HG03280 (cell line): ENCODE results near the gene ITPRID2.

Source experiments
- ATAC-seq: cut with Tn5 transposase; IDR thresholded peaks from one replicate; pipeline ENCODE4 v1.9.1; 2021; ENCODE audit warnings: mild to moderate bottlenecking, moderate library complexity; ENCODE audit not compliant: unreplicated experiment

The ITPRID2 gene

DNA sequence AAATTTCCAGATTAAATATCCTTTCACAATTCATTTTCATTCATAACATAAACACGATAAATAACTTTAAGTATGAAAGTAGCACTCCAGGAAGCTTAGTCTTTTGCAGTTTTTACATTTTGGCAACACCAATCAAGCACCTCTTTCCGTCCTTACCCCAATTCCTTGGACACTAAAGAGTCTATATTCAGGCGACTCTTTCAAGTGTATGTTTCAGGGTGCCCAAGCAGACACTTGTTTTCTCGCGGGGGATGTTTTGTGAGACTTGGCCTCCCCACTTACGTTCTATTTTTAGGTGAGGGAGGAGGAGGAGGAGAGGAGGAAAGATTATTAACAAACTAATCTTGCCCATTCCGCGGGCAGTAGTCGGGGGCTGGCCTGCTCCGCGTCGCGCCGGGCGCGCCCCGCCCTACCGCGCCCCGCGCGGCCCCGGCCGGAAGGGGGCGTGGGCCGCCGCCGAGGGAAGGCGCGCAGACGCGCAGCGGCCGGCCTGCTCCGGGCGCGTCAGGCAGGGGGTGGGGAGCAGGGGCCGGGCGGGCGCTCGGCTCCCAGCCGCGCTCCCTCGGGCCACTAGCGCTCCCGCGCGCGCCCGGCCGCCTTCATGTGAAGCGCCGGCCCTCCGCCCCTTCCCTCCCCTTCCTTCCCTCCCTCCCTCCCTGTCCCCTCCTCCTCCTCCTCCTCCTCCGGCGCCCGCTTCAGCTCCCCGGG, at the start of gene ITPRID2:
TSS of gene ITPRID2 (plus strand) at position 473 of the 708 bp plus-strand sequence. CDS start 337 bp downstream, outside the sequence.
- peak; percentile 89 for ATAC-seq

DNA sequence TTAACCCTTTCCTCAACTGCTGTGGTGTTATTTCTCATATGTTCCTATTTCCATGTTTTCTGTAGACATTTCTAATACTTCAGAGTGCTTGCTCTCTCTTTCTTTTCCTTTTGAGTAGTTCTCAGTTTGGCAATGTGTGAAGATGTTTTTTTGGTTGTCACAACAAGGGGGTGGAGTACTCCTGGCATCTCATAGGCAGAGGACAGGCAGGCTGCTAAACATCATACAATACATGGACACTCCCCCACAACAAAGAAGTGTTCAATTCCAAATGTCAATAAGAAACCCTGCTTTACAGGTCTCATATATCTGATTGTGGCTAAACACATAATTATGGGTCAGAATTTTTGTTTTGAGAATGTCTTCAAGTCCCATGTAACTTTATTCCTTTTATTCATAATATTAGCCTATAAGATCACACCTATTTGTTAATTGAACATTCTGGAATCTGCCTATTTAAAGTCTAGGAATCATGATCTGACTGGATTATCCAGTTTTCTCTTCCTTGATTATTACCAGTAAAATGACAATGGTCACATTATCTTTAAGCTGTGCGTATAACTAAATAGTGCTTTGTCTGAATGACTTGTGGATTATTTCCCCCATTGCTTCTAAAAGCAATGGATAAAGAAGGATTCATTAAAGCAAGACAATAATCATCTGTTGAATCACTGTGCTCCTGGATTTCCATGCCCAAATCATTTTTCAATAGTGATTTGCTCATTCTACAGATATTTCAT, 46.8 kb upstream of the ITPRID2 start:
- ATAC-seq: no peak

DNA sequence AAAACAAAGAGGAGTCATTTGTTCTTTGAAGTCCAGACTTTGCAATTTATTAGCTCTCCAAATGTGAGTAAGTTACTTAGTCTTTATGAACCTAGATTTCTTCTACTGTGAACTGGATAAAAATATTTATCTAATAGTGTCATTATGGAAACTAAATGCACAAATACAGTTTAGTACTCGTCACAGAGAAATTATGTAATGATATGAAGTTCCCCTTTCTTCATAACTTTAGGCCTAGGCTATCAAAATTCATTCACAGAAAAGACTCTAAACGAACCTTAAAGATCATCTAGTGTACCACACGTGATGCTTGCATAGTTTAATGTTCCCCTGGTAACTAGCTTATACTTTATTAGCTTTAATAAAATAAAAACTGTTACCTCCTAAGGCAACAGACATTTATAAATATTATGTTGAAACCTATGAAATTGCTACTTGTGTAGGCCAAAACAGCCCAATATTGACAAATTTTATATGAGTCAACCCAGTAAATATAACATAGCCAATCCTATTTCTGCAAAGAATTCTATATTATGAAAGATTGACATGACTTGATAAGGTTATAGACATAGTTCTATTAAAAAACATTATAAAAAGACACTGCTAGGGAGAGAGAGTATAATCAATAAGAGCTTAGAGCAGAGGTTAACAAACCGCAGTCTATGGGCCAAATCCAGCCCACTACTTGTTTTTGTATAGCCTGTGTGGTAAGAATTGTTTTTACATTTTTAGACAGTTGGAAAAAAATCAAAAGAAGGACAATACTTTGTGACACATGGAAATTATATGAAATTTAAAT, 44.9 kb upstream of the ITPRID2 start:
- no peak for ATAC-seq

DNA sequence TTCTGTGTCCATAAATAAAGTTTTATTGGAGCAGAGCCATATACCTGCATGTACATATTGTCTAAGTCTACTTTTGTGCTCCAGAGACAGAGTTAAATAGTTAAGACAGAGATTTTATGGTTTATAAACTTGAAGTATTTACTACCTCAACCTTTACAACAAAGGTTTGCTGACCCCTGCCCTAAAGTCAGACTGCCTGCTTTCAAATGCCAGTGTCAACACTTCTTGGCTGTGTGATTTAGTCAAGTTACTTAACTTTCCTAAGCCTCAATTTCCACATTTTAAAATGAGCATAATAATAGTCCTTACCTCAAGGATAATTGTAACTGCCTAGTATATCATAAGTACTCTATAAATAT, 44.4 kb upstream of the ITPRID2 start:
- no peak for ATAC-seq

DNA sequence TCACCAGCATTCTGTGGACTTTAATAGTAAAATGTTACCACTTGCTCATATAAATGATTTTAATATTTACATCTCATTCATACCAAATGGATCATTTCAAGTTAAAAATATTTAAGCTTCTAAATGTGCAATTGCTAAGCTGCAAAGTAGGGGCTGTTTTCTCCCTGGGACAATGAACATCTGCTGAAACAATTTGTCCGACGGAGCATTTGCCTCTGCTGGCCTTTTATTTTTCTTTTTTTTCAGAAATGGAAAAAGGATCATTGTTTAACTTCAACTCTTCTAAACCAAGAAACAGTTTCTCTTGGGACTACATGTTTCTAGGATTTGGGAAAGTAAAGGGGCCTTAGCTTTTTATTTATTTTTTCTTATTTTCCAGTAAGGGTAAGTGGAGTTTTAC, 43.8 kb upstream of the ITPRID2 start:
- no peak for ATAC-seq

DNA sequence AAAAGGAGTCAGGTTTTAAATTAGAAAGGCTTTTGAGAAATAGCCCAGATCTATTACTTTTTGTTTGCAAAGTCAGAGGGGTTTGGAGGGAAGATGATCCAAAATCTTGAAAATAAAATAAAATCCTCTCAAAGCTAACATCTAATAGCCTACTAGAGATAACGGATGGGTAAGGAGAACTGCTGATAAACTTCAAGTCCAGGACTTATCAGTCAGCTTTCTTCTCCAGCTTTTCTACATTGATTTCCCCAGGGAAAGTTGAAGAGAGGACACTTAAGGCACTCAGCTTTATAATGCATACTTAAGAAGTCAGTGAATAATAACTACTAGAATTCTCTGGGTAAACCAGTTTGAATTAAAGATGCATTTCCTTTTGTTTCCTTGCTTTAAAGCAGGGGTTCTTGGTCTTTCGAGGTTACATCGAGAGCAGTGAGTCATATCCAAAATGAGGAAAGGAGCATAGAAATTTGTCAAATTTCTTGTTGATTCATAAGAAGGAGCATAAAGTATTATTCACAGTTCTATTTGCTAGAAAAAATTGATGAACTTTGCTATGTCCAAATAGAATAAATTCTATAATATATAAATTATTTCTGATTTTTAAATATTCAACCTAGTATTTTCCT, 43.2 kb upstream of the ITPRID2 start:
- ATAC-seq: no peak

DNA sequence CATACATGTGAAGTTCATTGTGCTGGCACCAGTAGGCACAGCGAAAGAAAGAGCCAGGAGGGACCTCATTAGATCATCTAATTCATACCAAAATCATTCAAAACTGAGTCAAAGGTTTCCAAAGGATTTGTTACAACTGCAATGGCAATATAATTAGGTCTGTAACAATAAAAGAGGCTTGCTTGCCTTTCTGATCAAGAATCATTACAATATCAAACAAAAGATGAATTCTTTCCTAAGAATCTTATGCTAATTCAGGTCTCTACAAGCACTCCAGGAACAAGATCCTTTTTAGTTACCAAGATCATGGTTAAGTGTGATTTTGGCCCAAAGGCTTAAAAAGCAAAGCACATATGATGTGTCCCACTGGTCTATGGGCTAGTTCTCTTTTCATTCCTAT, 41.9 kb upstream of the ITPRID2 start:
- no peak for ATAC-seq

DNA sequence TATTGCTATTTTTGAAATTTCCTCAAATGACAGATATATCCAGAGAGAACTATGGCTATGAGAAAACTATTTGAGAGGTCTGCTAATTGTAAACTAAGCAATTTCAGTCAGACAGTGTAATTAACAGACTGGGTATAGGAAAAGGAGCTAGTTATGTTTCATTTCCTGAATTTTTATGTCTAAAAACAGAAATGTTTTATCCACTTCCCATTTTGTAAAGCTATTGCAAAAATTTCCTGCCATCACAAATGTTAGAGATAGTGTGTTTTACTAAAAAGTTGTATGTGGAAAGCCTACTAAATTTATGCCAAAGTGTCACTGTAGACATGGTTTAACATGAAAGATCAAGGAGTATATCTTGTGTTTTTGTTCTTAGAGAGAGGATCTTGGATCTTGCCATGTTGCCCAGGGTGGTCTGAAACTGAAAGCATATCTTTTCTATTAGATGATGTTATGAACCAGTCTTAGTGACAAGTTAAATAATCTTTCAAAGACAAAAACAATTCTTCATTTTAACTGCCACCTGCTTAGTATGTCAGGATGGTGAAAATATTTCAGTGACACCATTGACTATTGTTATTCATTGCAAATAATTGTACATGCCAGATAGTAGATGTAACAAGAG, 40.5 kb upstream of the ITPRID2 start:
- ATAC-seq: peak; percentile 49

DNA sequence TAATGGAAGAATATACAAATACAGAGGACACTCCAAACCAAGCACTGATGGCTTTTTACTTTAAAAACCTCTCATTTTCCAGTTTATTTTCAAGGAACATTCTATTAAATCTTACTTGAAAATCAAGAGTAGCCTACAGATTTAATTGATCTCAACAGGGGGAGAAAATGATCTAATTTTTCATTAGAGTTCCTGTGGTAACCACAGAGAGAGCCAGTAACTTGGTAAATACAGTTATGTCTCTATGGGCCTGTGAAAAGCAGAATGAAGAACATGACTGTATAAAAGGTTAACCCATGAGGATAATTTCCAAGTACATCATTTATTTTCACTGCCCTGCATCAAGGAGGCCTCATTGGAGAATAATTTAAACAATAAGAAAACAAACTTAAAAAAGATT, 39.8 kb upstream of the ITPRID2 start:
- no peak for ATAC-seq

DNA sequence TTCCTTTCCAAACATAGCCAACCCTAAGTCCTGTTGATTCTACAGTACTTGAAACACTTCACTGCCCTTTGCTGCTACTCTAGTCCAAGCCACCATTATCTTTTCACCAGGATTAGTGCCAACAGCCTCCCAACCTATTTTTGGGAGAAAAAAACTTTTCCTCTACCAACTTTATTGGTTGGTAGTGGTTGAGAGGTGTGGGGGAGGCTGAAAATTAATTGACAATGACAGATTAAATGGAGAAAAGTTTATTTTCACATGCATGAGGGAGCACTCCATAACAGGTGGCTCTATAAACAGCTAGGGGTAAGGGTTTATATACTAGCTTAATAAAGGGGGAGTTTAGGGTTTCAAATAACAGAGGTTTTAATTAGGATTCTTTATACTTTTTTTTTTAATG, 37.8 kb upstream of the ITPRID2 start:
- no peak for ATAC-seq

DNA sequence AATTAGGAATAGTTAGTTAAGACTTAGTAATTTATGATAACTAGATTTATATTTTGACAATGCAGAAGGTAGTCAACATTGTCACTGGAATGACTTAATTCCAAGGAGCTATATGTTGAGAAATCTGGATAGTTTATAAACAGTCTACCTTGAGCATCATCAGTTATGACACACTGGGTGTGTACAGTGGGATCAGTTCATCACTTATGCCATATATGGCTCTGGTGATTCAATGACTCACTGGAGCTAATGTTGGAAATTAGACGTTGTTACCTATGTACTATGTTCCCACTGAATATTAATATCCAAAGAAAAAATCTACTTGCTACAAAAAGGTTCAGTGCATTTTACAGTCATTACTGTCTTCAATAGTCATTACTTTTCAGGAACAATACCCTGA, 34.0 kb upstream of the ITPRID2 start:
- ATAC-seq: no peak

DNA sequence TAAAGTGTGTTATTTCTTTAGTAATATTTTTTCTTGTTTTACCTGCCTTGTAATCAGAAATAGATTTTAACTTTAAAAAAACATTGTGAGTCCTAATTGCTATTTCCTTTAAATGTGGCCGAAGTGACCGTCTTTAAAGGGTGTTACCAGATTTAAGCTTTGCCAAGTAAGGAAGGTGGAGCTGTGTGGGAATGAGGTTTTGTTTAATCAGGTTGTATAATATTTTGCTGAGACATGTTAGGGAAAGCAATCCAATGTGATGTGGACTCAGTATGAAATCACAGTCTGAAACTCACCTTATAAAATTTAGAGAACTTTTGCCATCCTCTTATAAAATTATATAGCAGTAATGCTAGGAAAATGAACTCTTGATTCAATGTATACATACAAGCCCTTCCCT, 32.9 kb upstream of the ITPRID2 start:
- no peak for ATAC-seq

DNA sequence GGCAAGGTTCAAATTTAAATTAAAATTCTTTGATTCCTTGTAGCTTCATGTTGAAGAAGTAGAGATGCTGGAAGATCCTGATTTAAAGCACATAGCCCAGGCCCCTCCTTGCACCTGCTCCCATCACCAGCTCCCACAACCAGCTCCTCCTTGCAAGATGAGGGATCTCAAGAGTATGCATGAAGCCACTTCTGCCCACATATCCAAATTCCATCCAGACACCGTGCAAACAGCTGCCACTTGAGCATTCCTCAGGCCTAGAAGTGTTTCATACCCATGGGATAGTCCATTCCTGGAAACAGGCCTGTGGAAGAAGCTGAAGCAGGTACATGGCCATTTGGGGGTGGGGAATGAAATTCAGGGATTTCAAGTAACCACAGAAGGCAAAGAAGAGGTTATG, 32.4 kb upstream of the ITPRID2 start:
- no peak for ATAC-seq

DNA sequence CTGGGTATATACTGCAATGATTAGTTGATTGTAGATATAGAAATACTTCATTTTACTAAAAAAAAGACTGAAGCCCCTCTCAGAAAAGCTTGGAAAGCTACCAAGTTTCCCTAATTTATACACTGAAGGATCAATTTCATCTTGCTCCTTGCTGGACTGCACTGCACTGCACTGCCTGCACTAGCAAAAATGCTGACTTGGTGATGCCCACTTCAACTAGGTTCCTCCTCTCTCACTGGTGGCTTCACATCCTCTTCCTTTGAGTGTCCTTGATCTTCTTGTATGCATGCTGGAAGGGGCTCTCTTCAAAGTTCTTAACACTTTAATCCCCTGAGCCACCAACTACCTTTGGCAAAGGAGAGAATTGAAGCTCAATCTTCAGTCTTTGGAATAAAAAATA, 31.7 kb upstream of the ITPRID2 start:
- ATAC-seq: no peak

DNA sequence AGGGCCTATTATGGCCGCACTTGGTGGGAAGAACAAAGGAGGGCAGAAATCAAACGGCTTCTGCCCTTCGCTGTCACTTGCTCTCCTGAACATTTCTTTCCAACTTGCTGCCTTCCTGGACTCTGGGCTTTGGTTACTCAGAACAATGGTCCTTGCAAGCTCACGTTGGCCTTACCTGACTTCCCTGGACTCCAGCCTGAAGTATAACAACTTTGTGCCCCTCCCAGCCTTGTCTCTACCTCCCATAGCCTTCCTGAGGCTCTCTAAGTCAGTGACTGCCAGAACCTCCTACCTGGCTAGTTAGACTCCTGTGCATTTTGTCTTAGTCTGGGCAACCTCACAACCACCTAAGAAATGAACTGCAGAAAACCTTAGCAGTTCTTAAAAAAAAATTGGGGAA, 30.2 kb upstream of the ITPRID2 start:
- ATAC-seq: no peak

DNA sequence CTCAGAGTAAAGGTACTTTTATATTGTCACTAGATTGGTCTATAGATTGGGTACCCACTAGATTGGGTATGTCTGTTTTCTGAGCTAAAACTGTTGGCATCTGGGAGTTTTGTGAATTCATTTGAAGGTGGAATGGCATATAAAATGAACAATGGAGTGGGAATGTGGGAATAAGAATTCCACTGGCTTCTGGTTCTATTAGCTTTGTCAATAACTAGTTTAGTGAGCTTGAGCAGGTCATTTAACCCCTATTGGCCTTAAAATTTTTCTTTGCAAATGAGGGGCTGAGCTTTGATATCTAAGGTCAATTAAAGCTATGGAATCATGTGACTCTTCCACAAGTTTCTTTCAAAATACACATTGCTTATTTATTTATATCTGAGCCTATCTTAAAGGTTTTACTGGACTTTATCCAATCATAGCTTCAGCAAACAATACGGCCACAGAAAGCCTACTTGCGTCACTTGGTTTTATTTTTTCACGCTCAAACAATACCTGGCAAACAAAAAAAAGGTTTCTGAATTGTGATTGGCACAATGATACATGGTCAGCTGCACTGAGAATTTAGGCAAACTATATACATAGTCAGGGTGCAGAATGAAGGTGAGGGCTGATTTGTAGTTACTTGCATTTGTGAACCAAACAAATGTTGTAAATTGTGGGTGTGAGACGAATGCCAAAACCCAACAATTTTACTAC, 28.8 kb upstream of the ITPRID2 start:
- no peak for ATAC-seq

DNA sequence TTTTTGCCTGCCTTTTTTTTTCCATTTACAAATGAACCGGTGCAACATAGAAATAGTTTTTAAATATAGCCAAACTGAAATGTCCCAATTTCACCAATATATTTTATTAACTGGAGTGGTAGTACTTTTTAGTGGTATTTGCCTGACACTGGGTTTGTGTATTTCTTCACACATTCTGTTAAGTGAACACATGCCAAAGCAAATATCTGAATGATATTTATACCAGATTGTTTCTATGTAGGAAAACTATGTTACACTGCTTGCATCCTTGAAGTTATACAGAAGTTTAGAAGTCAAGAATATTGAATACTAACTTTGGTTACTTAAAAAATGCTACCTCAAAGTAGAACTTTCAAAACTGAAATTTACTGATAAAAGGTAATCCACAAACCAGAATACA, 19.4 kb upstream of the ITPRID2 start:
- no peak for ATAC-seq

DNA sequence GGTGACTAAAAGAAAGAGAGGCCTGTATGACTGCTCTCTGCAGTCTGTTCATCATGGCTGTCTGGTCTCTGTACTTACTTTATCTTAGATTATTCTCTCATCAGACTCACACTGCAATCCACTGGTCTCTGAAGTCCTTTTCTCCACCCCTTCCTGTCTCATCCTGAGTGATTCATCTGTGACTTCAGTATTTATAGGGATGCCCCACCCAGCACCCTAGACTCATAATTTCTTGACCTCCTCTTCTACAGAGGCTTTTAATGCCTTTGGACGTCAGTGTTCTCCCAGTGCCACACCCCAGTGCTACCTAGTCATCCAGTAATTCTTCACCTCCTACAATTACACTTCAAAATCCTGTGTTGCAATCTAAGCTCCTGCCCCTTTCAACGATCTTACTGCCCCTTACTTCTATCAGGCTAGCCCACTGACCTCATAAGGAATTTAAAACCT, 14.9 kb upstream of the ITPRID2 start:
- no peak for ATAC-seq

DNA sequence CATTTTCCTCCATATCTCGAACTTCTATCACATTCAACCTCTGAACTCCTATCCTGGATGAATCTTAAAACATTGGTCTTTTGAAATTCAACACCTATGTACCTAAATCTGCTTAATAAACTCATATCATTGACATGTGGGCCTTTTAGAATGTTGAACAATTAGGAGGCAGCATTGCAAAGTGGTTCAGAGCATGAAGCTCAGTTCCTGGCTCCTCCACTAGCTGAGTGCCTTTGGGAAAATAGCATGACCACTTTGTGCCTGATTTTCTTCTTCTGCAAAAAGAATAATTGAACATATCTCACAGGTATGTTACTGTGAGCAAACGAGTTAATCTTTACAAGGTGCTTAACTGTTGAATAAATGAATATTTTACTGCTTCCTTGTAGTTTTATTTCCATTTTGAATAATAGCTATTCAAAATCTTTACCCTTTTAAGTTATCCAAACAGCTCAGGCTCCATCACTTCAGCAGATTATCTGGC, 14.3 kb upstream of the ITPRID2 start:
- ATAC-seq: no peak

DNA sequence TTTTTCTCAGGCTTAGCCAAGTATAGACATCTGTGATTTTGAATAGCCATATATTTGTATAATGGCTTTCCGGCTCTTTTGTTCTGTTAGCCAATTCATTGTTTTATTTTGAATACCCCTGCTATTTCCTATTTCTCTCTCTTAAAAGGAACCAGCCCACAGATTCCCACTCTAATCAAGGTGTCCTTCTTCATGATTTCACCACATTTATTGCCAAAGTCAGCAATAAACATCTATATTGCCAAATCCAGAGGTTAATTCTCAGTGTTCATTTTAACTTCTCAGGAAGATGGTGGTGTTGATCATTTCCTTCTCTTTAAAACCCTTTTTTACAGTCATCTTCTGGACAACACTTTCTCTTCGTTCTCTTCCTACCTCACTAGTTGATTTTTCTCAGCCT, 13.1 kb upstream of the ITPRID2 start:
- ATAC-seq: no peak
